WTC11 (cell line): ENCODE measurements around the gene CACNB1. TPM values are rescaled to one million over a fixed set of nuclear protein-coding genes. Genes with fewer than 3 reads are reported as not detected.

ENCODE experiments used
- ATAC-seq: fragments of 200-7000 bp; cut with Tn5 transposase; 2 replicates; pipeline ENCODE4 v1.10.0; 2021; ENCODE audit warnings: mild to moderate bottlenecking, moderate library complexity
- CTCF ChIA-PET: fragments of 300-600 bp; sonication (Branson Sonifier 250); formaldehyde crosslinking; loops from one replicate; lab custom pipeline; 2021; ENCODE audit warnings: antibody characterized with exemption; lab: Charles Lee
- POLR2A ChIA-PET: fragments of 350-600 bp; sonication (Branson Sonifier 250); formaldehyde crosslinking; loops from one replicate; lab custom pipeline; 2021; ENCODE audit warnings: antibody characterized with exemption; lab: Charles Lee
- DNase-seq: peaks from one replicate; pipeline ENCODE4 v3.0.0; 2021; ENCODE audit warnings: low spot score
- H3K27ac Mint-ChIP-seq: 2 replicates; pipeline ENCODE4 v1.8.0; 2021; ENCODE audit warnings: mixed read lengths
- H3K27me3 Mint-ChIP-seq: 2 replicates; pipeline ENCODE4 v1.8.0; 2021; ENCODE audit warnings: low read depth, mild to moderate bottlenecking, moderate library complexity, mixed read lengths
- H3K36me3 Mint-ChIP-seq: 2 replicates; pipeline ENCODE4 v1.8.0; 2021; ENCODE audit warnings: mixed read lengths
- H3K4me1 Mint-ChIP-seq: 2 replicates; pipeline ENCODE4 v1.8.0; 2022; ENCODE audit warnings: mixed read lengths
- H3K4me3 Mint-ChIP-seq: 2 replicates; pipeline ENCODE4 v1.8.0; 2021; ENCODE audit warnings: mild to moderate bottlenecking, moderate library complexity, mixed read lengths
- H3K9me3 Mint-ChIP-seq: 2 replicates; pipeline ENCODE4 v1.8.0; 2021; ENCODE audit warnings: mixed read lengths
- ATF1 ChIP-seq: sonication (generic); formaldehyde crosslinking; IDR thresholded peaks from 2 replicates; pipeline ENCODE4 v1.8.1; 2023; ENCODE audit warnings: mild to moderate bottlenecking, moderate library complexity, missing genetic modification reagents
- CBFB ChIP-seq: sonication (generic); formaldehyde crosslinking; IDR thresholded peaks from 2 replicates; pipeline ENCODE4 v1.8.1; 2022; ENCODE audit warnings: mild to moderate bottlenecking, low read depth, missing genetic modification reagents
- CREM ChIP-seq: sonication (generic); formaldehyde crosslinking; IDR thresholded peaks from 2 replicates; pipeline ENCODE4 v1.8.1; 2022; ENCODE audit warnings: mild to moderate bottlenecking, missing genetic modification reagents, moderate library complexity
- EMX1 ChIP-seq: fragments of 250-450 bp; sonication (Bioruptor Pico); IDR thresholded peaks from 2 replicates; pipeline ENCODE4 v1.8.0; 2021; ENCODE audit warnings: mild to moderate bottlenecking
- JUN ChIP-seq: sonication (generic); formaldehyde crosslinking; IDR thresholded peaks from 2 replicates; pipeline ENCODE4 v1.8.0; 2023; ENCODE audit warnings: mild to moderate bottlenecking, missing genetic modification reagents
- MXD4 ChIP-seq: fragments of 250-450 bp; sonication (Bioruptor Pico); IDR thresholded peaks from 2 replicates; pipeline ENCODE4 v1.8.0; 2021; ENCODE audit warnings: mild to moderate bottlenecking, moderate library complexity, borderline replicate concordance
- MYBL2 ChIP-seq: sonication (generic); formaldehyde crosslinking; IDR thresholded peaks from 2 replicates; pipeline ENCODE4 v1.8.1; 2023; ENCODE audit warnings: mild to moderate bottlenecking, moderate library complexity, missing genetic modification reagents
- NR1H2 ChIP-seq: sonication (generic); formaldehyde crosslinking; IDR thresholded peaks from 2 replicates; pipeline ENCODE4 v1.9.0; 2021; ENCODE audit warnings: mild to moderate bottlenecking, moderate library complexity, missing genetic modification reagents
- PRRX2 ChIP-seq: fragments of 250-450 bp; sonication (Bioruptor Pico); IDR thresholded peaks from 2 replicates; pipeline ENCODE4 v1.8.0; 2021; ENCODE audit warnings: mild to moderate bottlenecking
- SP1 ChIP-seq: sonication (generic); formaldehyde crosslinking; conservative IDR thresholded peaks from 2 replicates; pipeline ENCODE4 v1.8.1; 2022; ENCODE audit warnings: missing genetic modification reagents
- ZNF263 ChIP-seq: sonication (generic); formaldehyde crosslinking; IDR thresholded peaks from 2 replicates; pipeline ENCODE4 v1.8.1; 2022; ENCODE audit warnings: low read depth, mild to moderate bottlenecking, moderate library complexity, missing genetic modification reagents
- ZNF317 ChIP-seq: sonication (generic); formaldehyde crosslinking; IDR thresholded peaks from 2 replicates; pipeline ENCODE4 v1.8.1; 2023; ENCODE audit warnings: low read depth, mild to moderate bottlenecking, moderate library complexity, missing genetic modification reagents, borderline replicate concordance
- ZNF396 ChIP-seq: fragments of 250-450 bp; sonication (Bioruptor Pico); IDR thresholded peaks from 2 replicates; pipeline ENCODE4 v1.8.0; 2021; ENCODE audit warnings: mild to moderate bottlenecking, moderate library complexity, borderline replicate concordance
- total RNA-seq: library from RNA; stranded (reverse); gene quantifications from 3 replicates; pipeline ENCODE4 v1.2.3, GENCODE V29; 2021
- TF ChIP-seq, protein P1 (sequence below): sonication (generic); formaldehyde crosslinking; IDR thresholded peaks from 2 replicates; pipeline ENCODE4 v1.8.0; 2023; ENCODE audit warnings: mild to moderate bottlenecking, missing genetic modification reagents
- TF ChIP-seq, protein P2 (sequence below): sonication (generic); formaldehyde crosslinking; IDR thresholded peaks from 2 replicates; pipeline ENCODE4 v1.8.0; 2022; ENCODE audit warnings: mild to moderate bottlenecking, missing genetic modification reagents
- TF ChIP-seq, protein P3 (sequence below): sonication (generic); formaldehyde crosslinking; IDR thresholded peaks from 2 replicates; pipeline ENCODE4 v1.8.0; 2023; ENCODE audit warnings: missing genetic modification reagents, mild to moderate bottlenecking, borderline replicate concordance
- TF ChIP-seq, protein P4 (sequence below): sonication (generic); formaldehyde crosslinking; IDR thresholded peaks from 2 replicates; pipeline ENCODE4 v1.8.1; 2023; ENCODE audit warnings: mild to moderate bottlenecking, moderate library complexity, missing genetic modification reagents
- TF ChIP-seq, protein P5 (sequence below): sonication (generic); formaldehyde crosslinking; IDR thresholded peaks from 2 replicates; pipeline ENCODE4 v1.8.0; 2022; ENCODE audit warnings: mild to moderate bottlenecking, missing genetic modification reagents
- TF ChIP-seq, protein P6 (sequence below): sonication (generic); formaldehyde crosslinking; IDR thresholded peaks from 2 replicates; pipeline ENCODE4 v1.8.1; 2023; ENCODE audit warnings: mild to moderate bottlenecking, missing genetic modification reagents, moderate library complexity
- TF ChIP-seq, protein P7 (sequence below): sonication (generic); formaldehyde crosslinking; IDR thresholded peaks from 2 replicates; pipeline ENCODE4 v1.8.0; 2022; ENCODE audit warnings: mild to moderate bottlenecking, missing genetic modification reagents

Gene CACNB1
- total RNA-seq, 1 experiment from 2014 or later, result 17.0 TPM

DNA sequence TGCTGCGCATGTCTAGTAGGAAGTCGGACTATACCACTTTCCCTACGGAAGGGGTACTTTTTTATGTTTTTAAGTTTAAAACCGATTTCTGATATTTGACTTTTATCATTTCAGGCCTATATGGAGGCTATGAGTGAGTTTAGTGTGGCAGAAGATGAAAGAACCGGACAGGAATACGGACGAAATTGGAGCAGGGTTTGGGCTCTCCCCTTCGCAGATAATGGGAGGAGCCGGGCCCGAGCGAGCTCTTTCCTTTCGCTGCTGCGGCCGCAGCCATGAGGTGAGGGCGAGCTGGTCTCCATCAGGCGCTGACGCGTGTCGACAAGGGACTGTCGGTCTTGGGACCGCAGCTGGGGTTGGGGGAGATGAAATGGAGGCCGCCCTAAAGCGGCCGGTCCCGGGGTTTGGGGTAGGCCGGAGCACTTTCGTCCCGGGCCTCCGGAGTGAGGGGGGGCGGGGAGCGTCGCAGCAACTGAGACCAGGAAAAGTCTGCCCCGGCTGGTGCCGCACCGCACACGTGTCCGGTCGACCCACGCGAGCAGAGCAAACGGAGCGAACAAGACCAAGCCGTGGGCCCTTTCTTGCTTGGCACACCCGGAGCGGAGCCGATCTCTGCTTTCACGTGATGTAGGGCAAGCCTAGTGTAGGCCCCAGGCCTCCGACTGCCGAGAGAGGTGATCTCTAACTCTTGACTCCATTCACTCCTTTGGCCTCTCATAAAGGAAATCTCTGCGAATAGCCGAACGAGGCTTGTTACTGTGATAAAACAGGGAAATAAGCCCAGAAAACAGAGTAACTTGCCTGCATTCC lies 2.8 kb upstream of the CACNB1 start, which contains the start of gene RPL19 (continued):
- TF ChIP-seq, protein P1, sequence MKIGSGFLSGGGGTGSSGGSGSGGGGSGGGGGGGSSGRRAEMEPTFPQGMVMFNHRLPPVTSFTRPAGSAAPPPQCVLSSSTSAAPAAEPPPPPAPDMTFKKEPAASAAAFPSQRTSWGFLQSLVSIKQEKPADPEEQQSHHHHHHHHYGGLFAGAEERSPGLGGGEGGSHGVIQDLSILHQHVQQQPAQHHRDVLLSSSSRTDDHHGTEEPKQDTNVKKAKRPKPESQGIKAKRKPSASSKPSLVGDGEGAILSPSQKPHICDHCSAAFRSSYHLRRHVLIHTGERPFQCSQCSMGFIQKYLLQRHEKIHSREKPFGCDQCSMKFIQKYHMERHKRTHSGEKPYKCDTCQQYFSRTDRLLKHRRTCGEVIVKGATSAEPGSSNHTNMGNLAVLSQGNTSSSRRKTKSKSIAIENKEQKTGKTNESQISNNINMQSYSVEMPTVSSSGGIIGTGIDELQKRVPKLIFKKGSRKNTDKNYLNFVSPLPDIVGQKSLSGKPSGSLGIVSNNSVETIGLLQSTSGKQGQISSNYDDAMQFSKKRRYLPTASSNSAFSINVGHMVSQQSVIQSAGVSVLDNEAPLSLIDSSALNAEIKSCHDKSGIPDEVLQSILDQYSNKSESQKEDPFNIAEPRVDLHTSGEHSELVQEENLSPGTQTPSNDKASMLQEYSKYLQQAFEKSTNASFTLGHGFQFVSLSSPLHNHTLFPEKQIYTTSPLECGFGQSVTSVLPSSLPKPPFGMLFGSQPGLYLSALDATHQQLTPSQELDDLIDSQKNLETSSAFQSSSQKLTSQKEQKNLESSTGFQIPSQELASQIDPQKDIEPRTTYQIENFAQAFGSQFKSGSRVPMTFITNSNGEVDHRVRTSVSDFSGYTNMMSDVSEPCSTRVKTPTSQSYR, result no peak
- TF ChIP-seq ZNF263 (CRISPR knock-in tag) (no peak), ATF1 (CRISPR knock-in tag) (0 out of 2 replicates have a peak, but pooled peaks have one; percentile 22), NR1H2 (CRISPR knock-in tag) (0 out of 2 replicates have a peak, but pooled peaks have one; percentile 30), MXD4 (CRISPR knock-in tag) (no peak), PRRX2 (no peak), JUN (peak; percentile 73; the same call in 1 of the 2 replicates), SP1 (CRISPR knock-in tag) (0 out of 2 replicates have a peak, but pooled peaks have one; percentile 41), CREM (CRISPR knock-in tag) (0 out of 2 replicates have a peak, but pooled peaks have one; percentile 30), CBFB (CRISPR knock-in tag) (no peak)
- TF ChIP-seq, protein P2, sequence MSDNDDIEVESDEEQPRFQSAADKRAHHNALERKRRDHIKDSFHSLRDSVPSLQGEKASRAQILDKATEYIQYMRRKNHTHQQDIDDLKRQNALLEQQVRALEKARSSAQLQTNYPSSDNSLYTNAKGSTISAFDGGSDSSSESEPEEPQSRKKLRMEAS, result peak; percentile 67
- TF ChIP-seq, protein P3, sequence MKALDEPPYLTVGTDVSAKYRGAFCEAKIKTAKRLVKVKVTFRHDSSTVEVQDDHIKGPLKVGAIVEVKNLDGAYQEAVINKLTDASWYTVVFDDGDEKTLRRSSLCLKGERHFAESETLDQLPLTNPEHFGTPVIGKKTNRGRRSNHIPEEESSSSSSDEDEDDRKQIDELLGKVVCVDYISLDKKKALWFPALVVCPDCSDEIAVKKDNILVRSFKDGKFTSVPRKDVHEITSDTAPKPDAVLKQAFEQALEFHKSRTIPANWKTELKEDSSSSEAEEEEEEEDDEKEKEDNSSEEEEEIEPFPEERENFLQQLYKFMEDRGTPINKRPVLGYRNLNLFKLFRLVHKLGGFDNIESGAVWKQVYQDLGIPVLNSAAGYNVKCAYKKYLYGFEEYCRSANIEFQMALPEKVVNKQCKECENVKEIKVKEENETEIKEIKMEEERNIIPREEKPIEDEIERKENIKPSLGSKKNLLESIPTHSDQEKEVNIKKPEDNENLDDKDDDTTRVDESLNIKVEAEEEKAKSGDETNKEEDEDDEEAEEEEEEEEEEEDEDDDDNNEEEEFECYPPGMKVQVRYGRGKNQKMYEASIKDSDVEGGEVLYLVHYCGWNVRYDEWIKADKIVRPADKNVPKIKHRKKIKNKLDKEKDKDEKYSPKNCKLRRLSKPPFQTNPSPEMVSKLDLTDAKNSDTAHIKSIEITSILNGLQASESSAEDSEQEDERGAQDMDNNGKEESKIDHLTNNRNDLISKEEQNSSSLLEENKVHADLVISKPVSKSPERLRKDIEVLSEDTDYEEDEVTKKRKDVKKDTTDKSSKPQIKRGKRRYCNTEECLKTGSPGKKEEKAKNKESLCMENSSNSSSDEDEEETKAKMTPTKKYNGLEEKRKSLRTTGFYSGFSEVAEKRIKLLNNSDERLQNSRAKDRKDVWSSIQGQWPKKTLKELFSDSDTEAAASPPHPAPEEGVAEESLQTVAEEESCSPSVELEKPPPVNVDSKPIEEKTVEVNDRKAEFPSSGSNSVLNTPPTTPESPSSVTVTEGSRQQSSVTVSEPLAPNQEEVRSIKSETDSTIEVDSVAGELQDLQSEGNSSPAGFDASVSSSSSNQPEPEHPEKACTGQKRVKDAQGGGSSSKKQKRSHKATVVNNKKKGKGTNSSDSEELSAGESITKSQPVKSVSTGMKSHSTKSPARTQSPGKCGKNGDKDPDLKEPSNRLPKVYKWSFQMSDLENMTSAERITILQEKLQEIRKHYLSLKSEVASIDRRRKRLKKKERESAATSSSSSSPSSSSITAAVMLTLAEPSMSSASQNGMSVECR, result peak; percentile 51; the same call in 1 of the 2 replicates
- TF ChIP-seq, protein P4, sequence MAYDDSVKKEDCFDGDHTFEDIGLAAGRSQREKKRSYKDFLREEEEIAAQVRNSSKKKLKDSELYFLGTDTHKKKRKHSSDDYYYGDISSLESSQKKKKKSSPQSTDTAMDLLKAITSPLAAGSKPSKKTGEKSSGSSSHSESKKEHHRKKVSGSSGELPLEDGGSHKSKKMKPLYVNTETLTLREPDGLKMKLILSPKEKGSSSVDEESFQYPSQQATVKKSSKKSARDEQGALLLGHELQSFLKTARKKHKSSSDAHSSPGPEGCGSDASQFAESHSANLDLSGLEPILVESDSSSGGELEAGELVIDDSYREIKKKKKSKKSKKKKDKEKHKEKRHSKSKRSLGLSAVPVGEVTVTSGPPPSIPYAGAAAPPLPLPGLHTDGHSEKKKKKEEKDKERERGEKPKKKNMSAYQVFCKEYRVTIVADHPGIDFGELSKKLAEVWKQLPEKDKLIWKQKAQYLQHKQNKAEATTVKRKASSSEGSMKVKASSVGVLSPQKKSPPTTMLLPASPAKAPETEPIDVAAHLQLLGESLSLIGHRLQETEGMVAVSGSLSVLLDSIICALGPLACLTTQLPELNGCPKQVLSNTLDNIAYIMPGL (CRISPR knock-in tag), result peak; percentile 60; the same call in 1 of the 2 replicates
- TF ChIP-seq, protein P5, sequence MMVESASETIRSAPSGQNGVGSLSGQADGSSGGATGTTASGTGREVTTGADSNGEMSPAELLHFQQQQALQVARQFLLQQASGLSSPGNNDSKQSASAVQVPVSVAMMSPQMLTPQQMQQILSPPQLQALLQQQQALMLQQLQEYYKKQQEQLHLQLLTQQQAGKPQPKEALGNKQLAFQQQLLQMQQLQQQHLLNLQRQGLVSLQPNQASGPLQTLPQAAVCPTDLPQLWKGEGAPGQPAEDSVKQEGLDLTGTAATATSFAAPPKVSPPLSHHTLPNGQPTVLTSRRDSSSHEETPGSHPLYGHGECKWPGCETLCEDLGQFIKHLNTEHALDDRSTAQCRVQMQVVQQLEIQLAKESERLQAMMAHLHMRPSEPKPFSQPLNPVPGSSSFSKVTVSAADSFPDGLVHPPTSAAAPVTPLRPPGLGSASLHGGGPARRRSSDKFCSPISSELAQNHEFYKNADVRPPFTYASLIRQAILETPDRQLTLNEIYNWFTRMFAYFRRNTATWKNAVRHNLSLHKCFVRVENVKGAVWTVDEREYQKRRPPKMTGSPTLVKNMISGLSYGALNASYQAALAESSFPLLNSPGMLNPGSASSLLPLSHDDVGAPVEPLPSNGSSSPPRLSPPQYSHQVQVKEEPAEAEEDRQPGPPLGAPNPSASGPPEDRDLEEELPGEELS (CRISPR knock-in tag), result peak; percentile 78; the same call in 1 of the 2 replicates

DNA sequence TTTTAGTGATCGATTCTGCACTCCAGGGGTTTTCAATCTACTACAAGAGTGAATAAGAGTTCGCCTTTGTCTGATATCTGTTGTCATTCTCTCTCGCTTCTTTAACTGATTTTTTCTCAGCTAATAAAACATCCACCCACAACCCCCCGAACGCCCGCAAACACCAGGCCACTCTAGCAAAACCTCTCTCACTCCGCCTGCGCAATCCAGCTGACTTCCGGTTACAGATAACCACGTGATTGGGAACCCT lies 2.3 kb upstream of the CACNB1 start:
- Mint-ChIP-seq H3K4me1 (peaks cover 48% of the 10 kb centered on the region), H3K9me3 (no peaks in the 10 kb centered on the region), H3K27ac (peak overlapping the region; percentile 100), H3K36me3 (peaks cover 45% of the 10 kb centered on the region), H3K27me3 (no peaks in the 10 kb centered on the region; the same call in 1 of the 2 replicates), H3K4me3 (peak overlapping the region; percentile 98)
- ATAC-seq (peak; percentile 25), DNase-seq (peak; percentile 83)
- ChIA-PET POLR2A (interaction anchor here (0.6 to 1.3 kb wide), 12 partner anchors 9 to 614 kb away, joined by 3 to 16 read pairs (median 4); partner anchors contain the start of gene STAC2), CTCF (interaction anchor here (0.5 to 2.2 kb wide), 15 partner anchors 12 to 774 kb away, joined by 3 to 25 read pairs (median 8); partner anchors contain the start of gene STAC2)
- no peak for TF ChIP-seq EMX1 (CRISPR knock-in tag)
- TF ChIP-seq ZNF317 (CRISPR knock-in tag), result no peak
- TF ChIP-seq MYBL2 (CRISPR knock-in tag), result no peak
- TF ChIP-seq, protein P6, sequence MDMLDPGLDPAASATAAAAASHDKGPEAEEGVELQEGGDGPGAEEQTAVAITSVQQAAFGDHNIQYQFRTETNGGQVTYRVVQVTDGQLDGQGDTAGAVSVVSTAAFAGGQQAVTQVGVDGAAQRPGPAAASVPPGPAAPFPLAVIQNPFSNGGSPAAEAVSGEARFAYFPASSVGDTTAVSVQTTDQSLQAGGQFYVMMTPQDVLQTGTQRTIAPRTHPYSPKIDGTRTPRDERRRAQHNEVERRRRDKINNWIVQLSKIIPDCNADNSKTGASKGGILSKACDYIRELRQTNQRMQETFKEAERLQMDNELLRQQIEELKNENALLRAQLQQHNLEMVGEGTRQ (CRISPR knock-in tag), result peak; percentile 93
- TF ChIP-seq, protein P7, sequence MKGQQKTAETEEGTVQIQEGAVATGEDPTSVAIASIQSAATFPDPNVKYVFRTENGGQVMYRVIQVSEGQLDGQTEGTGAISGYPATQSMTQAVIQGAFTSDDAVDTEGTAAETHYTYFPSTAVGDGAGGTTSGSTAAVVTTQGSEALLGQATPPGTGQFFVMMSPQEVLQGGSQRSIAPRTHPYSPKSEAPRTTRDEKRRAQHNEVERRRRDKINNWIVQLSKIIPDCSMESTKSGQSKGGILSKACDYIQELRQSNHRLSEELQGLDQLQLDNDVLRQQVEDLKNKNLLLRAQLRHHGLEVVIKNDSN (CRISPR knock-in tag), result peak; percentile 93
- no peak for TF ChIP-seq ZNF396 (CRISPR knock-in tag)
